ENCODE data around the gene LY6G5B. TPM values are rescaled to one million over a fixed set of nuclear protein-coding genes. Genes with fewer than 3 reads are reported as not detected.

LY6G5B gene
- total RNA-seq, 1 donor: 5.4 TPM

- H3K36me3 ChIP-seq (ENCODE audit: insufficient read depth, low read length): peaks cover 12% of the 10 kb centered on the region
- H2AFZ ChIP-seq (ENCODE audit: low read length): no peak overlapping the region
- DNase-seq (ENCODE audit: insufficient read length, low spot score, missing footprints): no peak
- H3K9me3 ChIP-seq (ENCODE audit: low read depth, low read length): no peaks in the 10 kb centered on the region
- peaks cover 18% of the 10 kb centered on the region for H4K20me1 ChIP-seq (ENCODE audit: insufficient read depth, low read length)
- TF ChIP-seq CTCF (IDR thresholded peaks at IDR 0.05; ENCODE audit: extremely low read depth, low read depth, low read length): no peak
- no peak overlapping the region for H3K27ac ChIP-seq (ENCODE audit: low read depth, low read length)
- peaks cover 75% of the 10 kb centered on the region for H3K79me2 ChIP-seq (ENCODE audit: insufficient read depth, low read length)
- no peak overlapping the region for H3K4me3 ChIP-seq (ENCODE audit: insufficient read depth, low read length)
- no peak overlapping the region for H3K4me2 ChIP-seq (ENCODE audit: insufficient read depth, low read length)
- H3K4me1 ChIP-seq (ENCODE audit: insufficient read depth, low read length): peaks cover 32% of the 10 kb centered on the region
- no peaks in the 10 kb centered on the region for H3K27me3 ChIP-seq (ENCODE audit: insufficient read depth, low read length)
Observed at GRCh38 chr6:31654574-31655348, 15.0 kb upstream of the LY6G5B start.

- TF ChIP-seq CTCF (IDR thresholded peaks at IDR 0.05; ENCODE audit: extremely low read depth, low read depth, low read length): no peak
- no peak within 1 kb of the TSS for H3K27ac ChIP-seq (ENCODE audit: low read depth, low read length)
- no peaks in the 10 kb centered on the region for H3K9me3 ChIP-seq (ENCODE audit: low read depth, low read length)
- H3K79me2 ChIP-seq (ENCODE audit: insufficient read depth, low read length): peaks cover 75% of the 10 kb centered on the region
- no peaks in the 10 kb centered on the region for H3K27me3 ChIP-seq (ENCODE audit: insufficient read depth, low read length)
- H3K4me1 ChIP-seq (ENCODE audit: insufficient read depth, low read length): peaks cover 36% of the 10 kb centered on the region
- H2AFZ ChIP-seq (ENCODE audit: low read length): no peak within 1 kb of the TSS
- no peak within 1 kb of the TSS for H3K4me2 ChIP-seq (ENCODE audit: insufficient read depth, low read length)
- peaks cover 12% of the 10 kb centered on the region for H3K36me3 ChIP-seq (ENCODE audit: insufficient read depth, low read length)
- peaks cover 22% of the 10 kb centered on the region for H4K20me1 ChIP-seq (ENCODE audit: insufficient read depth, low read length)
- no peak for DNase-seq (ENCODE audit: insufficient read length, low spot score, missing footprints)
- H3K4me3 ChIP-seq (ENCODE audit: insufficient read depth, low read length): no peak within 1 kb of the TSS
Observed at GRCh38 chr6:31655349-31656237, 14.2 kb upstream of the LY6G5B start, which contains the start of gene APOM. Gene APOM, plus strand, starts transcription at chr6:31655894. Its CDS starts 73 bp downstream, at chr6:31655967.

GRCh38 chr6:31657406-31658157 lies 12.2 kb upstream of the LY6G5B start:
- no peak overlapping the region for H3K27ac ChIP-seq (ENCODE audit: low read depth, low read length)
- H4K20me1 ChIP-seq (ENCODE audit: insufficient read depth, low read length): peaks cover 22% of the 10 kb centered on the region
- no peak for DNase-seq (ENCODE audit: insufficient read length, low spot score, missing footprints)
- H3K36me3 ChIP-seq (ENCODE audit: insufficient read depth, low read length): peaks cover 22% of the 10 kb centered on the region
- H3K27me3 ChIP-seq (ENCODE audit: insufficient read depth, low read length): no peaks in the 10 kb centered on the region
- no peak overlapping the region for H3K4me3 ChIP-seq (ENCODE audit: insufficient read depth, low read length)
- H3K9me3 ChIP-seq (ENCODE audit: low read depth, low read length): no peaks in the 10 kb centered on the region
- H3K4me1 ChIP-seq (ENCODE audit: insufficient read depth, low read length): peaks cover 31% of the 10 kb centered on the region
- no peak overlapping the region for H3K4me2 ChIP-seq (ENCODE audit: insufficient read depth, low read length)
- no peak for TF ChIP-seq CTCF (IDR thresholded peaks at IDR 0.05; ENCODE audit: extremely low read depth, low read depth, low read length)
- H2AFZ ChIP-seq (ENCODE audit: low read length): no peak overlapping the region
- peaks cover 63% of the 10 kb centered on the region for H3K79me2 ChIP-seq (ENCODE audit: insufficient read depth, low read length)

All from osteoblast (primary cell).